Mesendoderm (in vitro differentiated cells): ENCODE measurements around the gene HOXD11.

Experiments used
- DNase-seq: peaks from one replicate; pipeline ENCODE4 v3.0.0; 2013
- H2AK5ac ChIP-seq: 2 replicates; pipeline ENCODE4 v1.6.1; 2013; ENCODE audit warnings: low read length, inconsistent platforms
- H2BK120ac ChIP-seq: 2 replicates; pipeline ENCODE4 v1.6.1; 2013; ENCODE audit warnings: low read depth, mild to moderate bottlenecking, low read length, moderate library complexity, mixed read lengths
- H2BK15ac ChIP-seq: replicated peaks from 2 replicates; pipeline ENCODE4 v1.6.1; 2013; ENCODE audit warnings: low read depth, mild to moderate bottlenecking, moderate library complexity
- H2BK5ac ChIP-seq: 2 replicates; pipeline ENCODE4 v1.6.1; 2013; ENCODE audit warnings: low read length, inconsistent platforms
- H3K18ac ChIP-seq: 2 replicates; pipeline ENCODE4 v1.6.1; 2013; ENCODE audit warnings: mild to moderate bottlenecking, low read length, mixed read lengths
- H3K23ac ChIP-seq: one replicate; pipeline ENCODE4 v1.6.1; 2013; ENCODE audit warnings: low read length
- H3K27ac ChIP-seq: 2 replicates; pipeline ENCODE4 v1.5.1; 2013; ENCODE audit warnings: low read depth, mild to moderate bottlenecking, inconsistent platforms, low read length, moderate library complexity
- H3K27me3 ChIP-seq: 2 replicates; pipeline ENCODE4 v1.6.1; 2013; ENCODE audit warnings: low read length, control low read depth, mild to moderate bottlenecking, inconsistent platforms; ENCODE audit not compliant: insufficient read depth, poor library complexity
- H3K36me3 ChIP-seq: 2 replicates; pipeline ENCODE4 v1.6.1; 2013; ENCODE audit warnings: low read length, inconsistent platforms; ENCODE audit not compliant: control insufficient read depth, insufficient read depth
- H3K4ac ChIP-seq: one replicate; pipeline ENCODE4 v1.6.1; 2013; ENCODE audit warnings: low read depth, mild to moderate bottlenecking, low read length, moderate library complexity
- H3K4me1 ChIP-seq: 2 replicates; pipeline ENCODE4 v1.6.1; 2013; ENCODE audit warnings: low read depth, low read length, inconsistent platforms; ENCODE audit not compliant: control insufficient read depth
- H3K4me2 ChIP-seq: 2 replicates; pipeline ENCODE4 v1.6.1; 2013; ENCODE audit warnings: low read length
- H3K4me3 ChIP-seq: 2 replicates; pipeline ENCODE4 v1.5.1; 2013; ENCODE audit warnings: mild to moderate bottlenecking, low read length
- H3K56ac ChIP-seq: one replicate; pipeline ENCODE4 v1.6.1; 2013; ENCODE audit warnings: low read length
- H3K79me1 ChIP-seq: 2 replicates; pipeline ENCODE4 v1.6.1; 2013; ENCODE audit warnings: low read length, inconsistent platforms
- H3K79me2 ChIP-seq: 2 replicates; pipeline ENCODE4 v1.6.1; 2013; ENCODE audit warnings: mild to moderate bottlenecking, low read length; ENCODE audit not compliant: control insufficient read depth, insufficient read depth
- H3K9ac ChIP-seq: 2 replicates; pipeline ENCODE4 v1.6.1; 2013; ENCODE audit warnings: low read length, inconsistent platforms
- H4K5ac ChIP-seq: one replicate; pipeline ENCODE4 v1.6.1; 2013; ENCODE audit warnings: low read length
- H4K8ac ChIP-seq: one replicate; pipeline ENCODE4 v1.6.1; 2013; ENCODE audit warnings: low read depth, mild to moderate bottlenecking, control low read depth, low read length, moderate library complexity
- WGBS: extraction: QIAGEN DNeasy Blood & Tissue Kit; methylation state at CpG from one replicate; pipeline ENCODE4 v1.1.7; 2013; ENCODE audit warnings: low lambda C conversion rate, missing lambda C conversion rate; ENCODE audit not compliant: insufficient coverage; ENCODE audit errors: extremely low coverage; 5-methylcytosine and 5-hydroxymethylcytosine counted together

The HOXD11 gene

GRCh38 chr2:176138526-176138922 is 31.4 kb downstream of the HOXD11 start:
- Histone ChIP-seq H3K4me1 (no peaks in the 10 kb centered on the region), H2AK5ac (no peak overlapping the region), H3K27me3 (peaks cover 83% of the 10 kb centered on the region), H3K27ac (no peak overlapping the region), H3K4me3 (no peak overlapping the region), H4K8ac (no peak overlapping the region), H3K79me1 (no peaks in the 10 kb centered on the region), H4K5ac (no peak overlapping the region), H2BK120ac (no peak overlapping the region), H2BK5ac (no peak overlapping the region), H2BK15ac (no peak overlapping the region), H3K9ac (no peak overlapping the region), H3K18ac (no peak overlapping the region), H3K4me2 (no peak overlapping the region), H3K79me2 (no peaks in the 10 kb centered on the region), H3K36me3 (no peaks in the 10 kb centered on the region), H3K56ac (no peak overlapping the region), H3K4ac (no peak overlapping the region), H3K23ac (no peak overlapping the region)
- DNase-seq, result no peak
- no CpG with 5 or more reads among the region's 14 CpGs for WGBS

GRCh38 chr2:176138923-176139660 is 32.0 kb downstream of the HOXD11 start:
- Histone ChIP-seq H3K36me3 (no peaks in the 10 kb centered on the region), H3K27ac (no peak overlapping the region), H4K5ac (no peak overlapping the region), H3K79me1 (no peaks in the 10 kb centered on the region), H2BK120ac (no peak overlapping the region), H2AK5ac (no peak overlapping the region), H2BK15ac (no peak overlapping the region), H3K4me3 (no peak overlapping the region), H3K23ac (no peak overlapping the region), H4K8ac (no peak overlapping the region), H3K4me1 (no peaks in the 10 kb centered on the region), H3K9ac (no peak overlapping the region), H3K4me2 (no peak overlapping the region), H3K79me2 (no peaks in the 10 kb centered on the region), H3K27me3 (peaks cover 82% of the 10 kb centered on the region), H2BK5ac (no peak overlapping the region), H3K4ac (no peak overlapping the region), H3K18ac (no peak overlapping the region), H3K56ac (no peak overlapping the region)
- no peak for DNase-seq
- no CpG with 5 or more reads among the region's 28 CpGs for WGBS

GRCh38 chr2:176139661-176140512 is 32.8 kb downstream of the HOXD11 start:
- Histone ChIP-seq H4K5ac (no peak overlapping the region), H3K36me3 (no peaks in the 10 kb centered on the region), H3K4ac (no peak overlapping the region), H3K18ac (no peak overlapping the region), H3K4me2 (no peak overlapping the region), H3K56ac (no peak overlapping the region), H2BK15ac (no peak overlapping the region), H3K27me3 (peaks cover 78% of the 10 kb centered on the region), H2BK120ac (no peak overlapping the region), H3K79me2 (no peaks in the 10 kb centered on the region), H3K9ac (no peak overlapping the region), H2AK5ac (no peak overlapping the region), H3K23ac (no peak overlapping the region), H4K8ac (no peak overlapping the region), H3K4me1 (no peaks in the 10 kb centered on the region), H3K79me1 (no peaks in the 10 kb centered on the region), H3K27ac (no peak overlapping the region), H3K4me3 (no peak overlapping the region), H2BK5ac (no peak overlapping the region)
- WGBS, result no CpG with 5 or more reads among the region's 41 CpGs
- DNase-seq, result no peak

- Histone ChIP-seq H3K27ac (no peak overlapping the region), H3K79me1 (no peaks in the 10 kb centered on the region), H3K4ac (no peak overlapping the region), H3K4me3 (peak overlapping the region; percentile 41), H3K18ac (no peak overlapping the region), H4K5ac (no peak overlapping the region), H3K56ac (peak overlapping the region; percentile 95), H3K79me2 (no peaks in the 10 kb centered on the region), H3K36me3 (no peaks in the 10 kb centered on the region), H3K23ac (no peak overlapping the region), H2BK120ac (no peak overlapping the region), H4K8ac (no peak overlapping the region), H3K27me3 (peaks cover 77% of the 10 kb centered on the region), H2AK5ac (no peak overlapping the region), H2BK5ac (no peak overlapping the region), H2BK15ac (no peak overlapping the region), H3K4me2 (peak overlapping the region; percentile 85), H3K4me1 (no peaks in the 10 kb centered on the region), H3K9ac (peak overlapping the region; percentile 80)
- peak; percentile 86 for DNase-seq
- WGBS, result no CpG with 5 or more reads among the region's 48 CpGs
Measured at GRCh38 chr2:176140513-176141317, 33.6 kb downstream of the HOXD11 start.

GRCh38 chr2:176142281-176142680 is 35.2 kb downstream of the HOXD11 start:
- Histone ChIP-seq H3K79me2 (no peaks in the 10 kb centered on the region), H2BK5ac (no peak overlapping the region), H3K4me3 (no peak overlapping the region), H3K18ac (no peak overlapping the region), H3K4ac (no peak overlapping the region), H2BK15ac (no peak overlapping the region), H3K4me2 (no peak overlapping the region), H3K79me1 (no peaks in the 10 kb centered on the region), H4K8ac (no peak overlapping the region), H3K9ac (no peak overlapping the region), H3K27me3 (peaks cover 78% of the 10 kb centered on the region), H3K23ac (no peak overlapping the region), H2AK5ac (no peak overlapping the region), H2BK120ac (no peak overlapping the region), H4K5ac (no peak overlapping the region), H3K4me1 (no peaks in the 10 kb centered on the region), H3K36me3 (no peaks in the 10 kb centered on the region), H3K27ac (no peak overlapping the region), H3K56ac (no peak overlapping the region)
- WGBS, result no CpG with 5 or more reads among the region's 2 CpGs
- DNase-seq, result no peak
